Stimulated activated effector memory CD8-positive, alpha-beta T cell treated with anti-CD3 and anti-CD28 coated beads, Interleukin-12 subunit alpha, Interleukin-12 subunit beta, amount 100 ng/mL, for 72 hours (primary cell): ENCODE measurements around the gene RERE.
A peak's percentile ranks its signal among the peaks of the same experiment; 100 is the strongest.

Source experiments
- ATAC-seq: fragments of 150-1000 bp; cut with Tn5 transposase; 2 replicates; pipeline ENCODE4 v1.10.0; 2021
- DNase-seq, 2 donors: peaks; one replicate each; pipeline ENCODE4 v3.0.0; 2021 to 2022; ENCODE audit warnings: low spot score in 2 of 2
- H3K27ac Mint-ChIP-seq: one replicate; pipeline ENCODE4 v1.8.0; 2022; ENCODE audit warnings: mild to moderate bottlenecking, mixed read lengths
- H3K36me3 Mint-ChIP-seq: one replicate; pipeline ENCODE4 v1.8.0; 2022; ENCODE audit warnings: mild to moderate bottlenecking, mixed read lengths
- H3K4me1 Mint-ChIP-seq: one replicate; pipeline ENCODE4 v1.8.0; 2022; ENCODE audit warnings: mixed read lengths
- H3K4me3 Mint-ChIP-seq: one replicate; pipeline ENCODE4 v1.8.0; 2022; ENCODE audit warnings: mild to moderate bottlenecking, mixed read lengths
- H3K9me3 Mint-ChIP-seq: one replicate; pipeline ENCODE4 v1.8.0; 2022; ENCODE audit warnings: mixed read lengths

The RERE gene

GRCh38 chr1:8351693-8352470 is 465.6 kb downstream of the RERE start:
- no peaks in the 10 kb centered on the region for H3K9me3 Mint-ChIP-seq
- H3K36me3 Mint-ChIP-seq, result peaks cover 58% of the 10 kb centered on the region
- peak overlapping the region; percentile 73 for H3K27ac Mint-ChIP-seq
- ATAC-seq, result no peak
- no peak overlapping the region for H3K4me3 Mint-ChIP-seq
- H3K4me1 Mint-ChIP-seq, result peaks cover 6% of the 10 kb centered on the region
- no peak for DNase-seq

- Mint-ChIP-seq H3K9me3 (no peaks in the 10 kb centered on the region), H3K4me3 (no peak overlapping the region), H3K27ac (no peak overlapping the region), H3K36me3 (peaks cover 50% of the 10 kb centered on the region), H3K4me1 (peaks cover 6% of the 10 kb centered on the region)
- DNase-seq, result no peak
- no peak for ATAC-seq
These were observed 466.3 kb downstream of the RERE start for GRCh38 chr1:8350914-8351684.

- H3K36me3 Mint-ChIP-seq, result peaks cover 39% of the 10 kb centered on the region
- no peak overlapping the region for H3K4me3 Mint-ChIP-seq
- peaks cover 6% of the 10 kb centered on the region for H3K4me1 Mint-ChIP-seq
- no peak for DNase-seq
- H3K9me3 Mint-ChIP-seq, result no peaks in the 10 kb centered on the region
- no peak overlapping the region for H3K27ac Mint-ChIP-seq
- ATAC-seq, result no peak
These were observed 467.5 kb downstream of the RERE start for GRCh38 chr1:8349961-8350360.

- Mint-ChIP-seq H3K4me1 (peaks cover 6% of the 10 kb centered on the region), H3K36me3 (peaks cover 34% of the 10 kb centered on the region), H3K27ac (no peak overlapping the region), H3K9me3 (no peaks in the 10 kb centered on the region), H3K4me3 (no peak overlapping the region)
- DNase-seq, result no peak
- no peak for ATAC-seq
These were observed 468.0 kb downstream of the RERE start for GRCh38 chr1:8349473-8349865.

- Mint-ChIP-seq H3K4me1 (peaks cover 6% of the 10 kb centered on the region), H3K27ac (peak overlapping the region; percentile 56), H3K36me3 (peaks cover 28% of the 10 kb centered on the region), H3K4me3 (no peak overlapping the region), H3K9me3 (no peaks in the 10 kb centered on the region)
- peak; percentile 65 to 79 for DNase-seq
- peak; percentile 73 for ATAC-seq
These were observed 468.5 kb downstream of the RERE start for GRCh38 chr1:8348777-8349472.

GRCh38 chr1:8348047-8348776 is 469.2 kb downstream of the RERE start:
- H3K9me3 Mint-ChIP-seq, result no peaks in the 10 kb centered on the region
- peaks cover 6% of the 10 kb centered on the region for H3K4me1 Mint-ChIP-seq
- H3K27ac Mint-ChIP-seq, result peak overlapping the region; percentile 56
- no peak overlapping the region for H3K4me3 Mint-ChIP-seq
- DNase-seq (no peak), ATAC-seq (no peak)
- H3K36me3 Mint-ChIP-seq, result peaks cover 21% of the 10 kb centered on the region

GRCh38 chr1:8347635-8348034 is 469.8 kb downstream of the RERE start:
- ATAC-seq (no peak), DNase-seq (no peak)
- H3K4me3 Mint-ChIP-seq, result no peak overlapping the region
- H3K27ac Mint-ChIP-seq, result no peak overlapping the region
- no peaks in the 10 kb centered on the region for H3K9me3 Mint-ChIP-seq
- H3K4me1 Mint-ChIP-seq, result peaks cover 6% of the 10 kb centered on the region
- H3K36me3 Mint-ChIP-seq, result peaks cover 17% of the 10 kb centered on the region

GRCh38 chr1:8345621-8346415 is 471.6 kb downstream of the RERE start:
- ATAC-seq (no peak), DNase-seq (no peak)
- H3K9me3 Mint-ChIP-seq, result no peaks in the 10 kb centered on the region
- H3K27ac Mint-ChIP-seq, result peak overlapping the region; percentile 13
- H3K4me3 Mint-ChIP-seq, result no peak overlapping the region
- H3K36me3 Mint-ChIP-seq, result peaks cover 12% of the 10 kb centered on the region
- peaks cover 6% of the 10 kb centered on the region for H3K4me1 Mint-ChIP-seq

- Mint-ChIP-seq H3K9me3 (no peaks in the 10 kb centered on the region), H3K36me3 (peaks cover 12% of the 10 kb centered on the region), H3K4me1 (peaks cover 6% of the 10 kb centered on the region), H3K4me3 (no peak overlapping the region), H3K27ac (no peak overlapping the region)
- ATAC-seq (no peak), DNase-seq (no peak)
These were observed 472.4 kb downstream of the RERE start for GRCh38 chr1:8344893-8345507.

GRCh38 chr1:8343464-8344001 is 473.9 kb downstream of the RERE start:
- Mint-ChIP-seq H3K27ac (no peak overlapping the region), H3K36me3 (no peaks in the 10 kb centered on the region), H3K9me3 (no peaks in the 10 kb centered on the region), H3K4me3 (no peak overlapping the region), H3K4me1 (no peaks in the 10 kb centered on the region)
- no peak for ATAC-seq
- no peak for DNase-seq

- Mint-ChIP-seq H3K9me3 (no peaks in the 10 kb centered on the region), H3K27ac (no peak overlapping the region), H3K36me3 (no peaks in the 10 kb centered on the region), H3K4me1 (no peaks in the 10 kb centered on the region), H3K4me3 (no peak overlapping the region)
- no peak for DNase-seq
- ATAC-seq, result no peak
These were observed 474.4 kb downstream of the RERE start for GRCh38 chr1:8343044-8343443.

- H3K27ac Mint-ChIP-seq, result no peak overlapping the region
- H3K36me3 Mint-ChIP-seq, result no peaks in the 10 kb centered on the region
These were observed 475.1 kb downstream of the RERE start for GRCh38 chr1:8342325-8342724.

GRCh38 chr1:8340448-8340847 is 477.0 kb downstream of the RERE start:
- Mint-ChIP-seq H3K9me3 (peaks cover 3% of the 10 kb centered on the region), H3K27ac (no peak overlapping the region), H3K36me3 (no peaks in the 10 kb centered on the region), H3K4me1 (no peaks in the 10 kb centered on the region), H3K4me3 (no peak overlapping the region)
- ATAC-seq, result no peak
- no peak for DNase-seq

More at GRCh38 chr1:8342325-8342724, 475.1 kb downstream of the RERE start:
- Mint-ChIP-seq H3K4me3 (no peak overlapping the region), H3K9me3 (no peaks in the 10 kb centered on the region), H3K4me1 (no peaks in the 10 kb centered on the region)
- DNase-seq, result no peak
- ATAC-seq, result no peak

- no peak for ATAC-seq
- H3K4me3 Mint-ChIP-seq, result no peak overlapping the region
- no peak overlapping the region for H3K27ac Mint-ChIP-seq
- no peaks in the 10 kb centered on the region for H3K4me1 Mint-ChIP-seq
- H3K36me3 Mint-ChIP-seq, result no peaks in the 10 kb centered on the region
- peaks cover 3% of the 10 kb centered on the region for H3K9me3 Mint-ChIP-seq
- DNase-seq, result no peak
These were observed 478.2 kb downstream of the RERE start for GRCh38 chr1:8339203-8339600.
